Upper lobe of right lung (tissue), 1 donor: ENCODE measurements around the gene NOP10. TPM values are rescaled to one million over a fixed set of nuclear protein-coding genes. Genes with fewer than 3 reads are reported as not detected.

Source experiments
- ATAC-seq: fragments of 200-7000 bp; cut with Tn5 transposase; one replicate; pipeline ENCODE4 v1.9.1; 2020; ENCODE audit warnings: mild to moderate bottlenecking, moderate library complexity
- DNase-seq: peaks from one replicate; pipeline ENCODE4 v3.0.0-alpha.2; 2020
- H3K27ac ChIP-seq: fragments of 200-600 bp; one replicate; pipeline ENCODE4 v1.8.0; 2022
- H3K27me3 ChIP-seq: fragments of 200-600 bp; one replicate; pipeline ENCODE4 v1.8.0; 2022; ENCODE audit warnings: mild to moderate bottlenecking
- H3K36me3 ChIP-seq: fragments of 200-600 bp; one replicate; pipeline ENCODE4 v1.8.0; 2022
- H3K4me1 ChIP-seq: fragments of 200-600 bp; one replicate; pipeline ENCODE4 v1.8.0; 2022
- H3K4me3 ChIP-seq: fragments of 200-600 bp; one replicate; pipeline ENCODE4 v1.8.0; 2022; ENCODE audit warnings: mild to moderate bottlenecking
- H3K9me3 ChIP-seq: fragments of 200-600 bp; one replicate; pipeline ENCODE4 v1.8.0; 2022
- intact Hi-C: fragments of 100-400 bp; cut with DNase I; formaldehyde crosslinking; loops from one replicate; pipeline ENCODE4 v1.11.0; 2022
- total RNA-seq: library from RNA; stranded (reverse); fragmentation: NEBNext Ultra II Directional; extraction: Animal tissue kit (Norgen Biotek cat#: 25700); gene quantifications from one replicate; pipeline ENCODE4 v1.2.1, GENCODE V29; 2021
- TF ChIP-seq, protein P1 (sequence below): fragments of 200-600 bp; IDR thresholded peaks from one replicate; pipeline ENCODE4 v1.8.0; 2022; ENCODE audit warnings: antibody characterized with exemption
- donor health status: DM: no; HTN: yes; CAD: no; lungs with severe emphysema.

The NOP10 gene
- total RNA-seq, 1 donor from 2014 or later: 161 TPM

DNA sequence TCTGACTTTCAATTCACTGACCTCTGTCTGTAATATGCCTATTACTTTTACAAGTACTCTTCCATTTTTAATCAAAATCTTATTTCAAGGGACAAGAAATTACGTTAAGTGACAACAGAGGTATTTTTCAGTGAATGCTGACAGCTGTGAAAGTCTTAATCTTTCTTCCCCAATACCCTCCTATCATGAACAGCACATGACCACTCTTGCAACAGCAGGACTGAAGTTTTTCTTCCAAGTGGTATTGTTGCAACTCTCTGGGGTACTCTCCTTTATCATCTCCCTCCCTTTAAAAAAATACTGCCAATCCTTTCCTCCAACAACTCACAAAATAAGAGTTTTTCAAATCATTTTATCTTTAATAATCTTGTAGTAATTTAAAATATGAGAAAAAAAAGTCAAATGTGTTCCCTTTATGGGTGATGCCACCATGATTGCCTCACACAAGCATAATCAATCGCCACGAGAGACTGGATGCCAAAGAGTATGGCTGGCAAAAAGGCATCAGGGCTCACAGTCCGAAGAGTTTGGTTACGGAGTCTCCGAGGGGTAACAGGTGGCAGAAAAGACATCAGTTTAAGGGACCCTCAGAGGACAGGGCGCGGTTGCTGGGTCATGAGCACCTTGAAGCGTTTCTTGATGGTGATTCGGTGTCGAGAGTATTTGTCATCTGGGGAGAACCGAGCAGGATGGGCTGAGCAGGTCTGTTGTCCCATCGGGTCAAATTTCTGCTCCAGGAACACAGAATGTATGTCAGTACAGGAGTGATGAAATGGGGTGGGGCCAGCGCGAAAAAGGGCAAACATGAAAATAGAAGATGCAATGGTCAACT, 1.3 kb downstream of the NOP10 start:
- peaks cover 31% of the 10 kb centered on the region for H3K36me3 ChIP-seq
- ATAC-seq (no peak), DNase-seq (peak; percentile 53)
- no peaks in the 10 kb centered on the region for H3K27me3 ChIP-seq
- intact Hi-C loops: no loop called here
- H3K4me3 ChIP-seq: peak overlapping the region; percentile 82
- H3K27ac ChIP-seq: no peak overlapping the region
- no peaks in the 10 kb centered on the region for H3K9me3 ChIP-seq
- TF ChIP-seq, protein P1, sequence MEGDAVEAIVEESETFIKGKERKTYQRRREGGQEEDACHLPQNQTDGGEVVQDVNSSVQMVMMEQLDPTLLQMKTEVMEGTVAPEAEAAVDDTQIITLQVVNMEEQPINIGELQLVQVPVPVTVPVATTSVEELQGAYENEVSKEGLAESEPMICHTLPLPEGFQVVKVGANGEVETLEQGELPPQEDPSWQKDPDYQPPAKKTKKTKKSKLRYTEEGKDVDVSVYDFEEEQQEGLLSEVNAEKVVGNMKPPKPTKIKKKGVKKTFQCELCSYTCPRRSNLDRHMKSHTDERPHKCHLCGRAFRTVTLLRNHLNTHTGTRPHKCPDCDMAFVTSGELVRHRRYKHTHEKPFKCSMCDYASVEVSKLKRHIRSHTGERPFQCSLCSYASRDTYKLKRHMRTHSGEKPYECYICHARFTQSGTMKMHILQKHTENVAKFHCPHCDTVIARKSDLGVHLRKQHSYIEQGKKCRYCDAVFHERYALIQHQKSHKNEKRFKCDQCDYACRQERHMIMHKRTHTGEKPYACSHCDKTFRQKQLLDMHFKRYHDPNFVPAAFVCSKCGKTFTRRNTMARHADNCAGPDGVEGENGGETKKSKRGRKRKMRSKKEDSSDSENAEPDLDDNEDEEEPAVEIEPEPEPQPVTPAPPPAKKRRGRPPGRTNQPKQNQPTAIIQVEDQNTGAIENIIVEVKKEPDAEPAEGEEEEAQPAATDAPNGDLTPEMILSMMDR: no peak
- peaks cover 11% of the 10 kb centered on the region for H3K4me1 ChIP-seq

DNA sequence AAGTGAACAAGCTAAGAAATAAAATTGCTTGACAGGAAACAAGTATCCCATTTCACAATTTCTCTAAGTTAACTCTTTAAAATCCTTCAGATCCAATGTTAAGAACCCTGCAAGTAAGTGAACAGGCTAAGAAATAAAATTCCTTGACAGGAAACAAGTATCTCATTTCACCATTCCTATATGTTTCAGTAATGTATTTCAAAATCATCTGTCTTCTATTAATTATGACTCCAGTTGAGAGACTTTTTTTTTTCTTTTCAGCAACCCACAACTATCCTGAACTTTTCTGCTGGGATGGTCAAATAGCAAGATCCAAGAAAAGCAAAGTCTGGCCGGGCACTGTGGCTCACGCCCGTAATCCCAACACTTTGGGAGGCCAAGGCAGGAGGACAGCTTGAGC, 3.0 kb downstream of the NOP10 start:
- TF ChIP-seq, protein P1: no peak
- H3K4me3 ChIP-seq: no peak overlapping the region
- intact Hi-C loops: no loop called here

DNA sequence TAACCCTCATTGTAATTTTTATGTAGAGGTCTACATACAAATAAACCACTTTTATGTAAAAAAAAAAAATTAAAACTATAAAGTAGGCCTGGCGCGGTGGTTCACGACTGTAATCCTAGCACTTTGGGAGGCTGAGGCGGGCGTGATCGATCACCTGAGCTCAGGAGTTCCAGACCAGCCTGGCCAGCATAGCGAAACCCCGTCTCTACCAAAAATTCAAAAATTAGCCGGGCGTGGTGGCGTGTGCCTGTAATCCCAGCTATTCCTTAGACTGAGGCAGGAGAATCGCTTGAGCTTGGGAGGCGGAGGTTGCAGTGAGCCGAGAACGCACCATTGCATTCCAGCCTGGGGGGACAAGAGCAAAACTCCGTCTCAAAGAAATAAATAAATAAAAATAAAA, 4.6 kb downstream of the NOP10 start:
- peak overlapping the region; percentile 90 for H3K27ac ChIP-seq
- no peaks in the 10 kb centered on the region for H3K9me3 ChIP-seq
- TF ChIP-seq, protein P1: no peak
- peak overlapping the region; percentile 73 for H3K4me3 ChIP-seq
- peaks cover 35% of the 10 kb centered on the region for H3K4me1 ChIP-seq
- intact Hi-C loops: no loop called here
- ATAC-seq: no peak
- DNase-seq: no peak
- H3K36me3 ChIP-seq: peaks cover 31% of the 10 kb centered on the region
- no peaks in the 10 kb centered on the region for H3K27me3 ChIP-seq

More for the DNA sequence above, 3.0 kb downstream of the NOP10 start:
- ATAC-seq (no peak), DNase-seq (no peak)
- peaks cover 28% of the 10 kb centered on the region for H3K4me1 ChIP-seq
- H3K27me3 ChIP-seq: no peaks in the 10 kb centered on the region
- H3K36me3 ChIP-seq: peaks cover 31% of the 10 kb centered on the region
- H3K9me3 ChIP-seq: no peaks in the 10 kb centered on the region
- H3K27ac ChIP-seq: no peak overlapping the region

DNA sequence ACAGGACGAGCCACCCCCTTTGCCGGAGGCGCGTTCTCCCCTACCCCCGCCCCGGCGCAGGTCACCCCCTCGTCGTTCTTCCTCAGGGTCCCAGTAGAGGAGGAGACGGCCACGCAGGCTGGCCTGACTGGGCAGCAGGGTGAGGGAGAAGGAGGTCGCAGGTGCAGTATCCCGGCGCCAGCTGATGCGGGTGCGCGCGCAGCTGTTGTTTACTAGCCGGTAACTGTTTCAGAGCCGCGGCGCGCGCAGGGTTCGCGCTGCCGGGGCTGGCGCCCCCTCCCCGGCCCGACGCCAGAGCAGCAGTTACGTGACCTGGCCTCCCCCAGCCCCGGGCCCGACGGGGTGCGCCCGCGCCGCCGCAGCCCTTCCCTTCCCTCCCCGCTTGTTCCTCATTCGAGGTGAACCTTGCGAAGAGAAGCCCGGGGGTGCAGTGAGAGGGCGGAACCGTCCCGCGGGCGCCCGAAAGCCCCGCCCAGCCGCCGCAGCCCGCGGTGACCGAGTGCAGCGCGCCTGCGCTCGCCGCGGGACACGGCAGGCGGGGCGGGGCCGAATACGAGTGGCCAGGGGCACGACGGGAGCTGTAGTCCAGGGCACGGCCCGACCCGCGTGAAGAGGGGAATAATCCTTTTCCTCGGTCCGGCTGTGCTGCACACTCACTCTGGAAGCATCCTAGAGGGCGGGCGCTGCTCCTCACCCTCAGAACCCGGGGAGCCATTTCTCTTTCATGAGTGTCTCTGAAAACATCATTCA, 5.2 kb downstream of the NOP10 start, which contains the start of gene SLC12A6:
TSS of gene SLC12A6 (minus strand) at position 225 of the 750 bp plus-strand sequence. CDS start 1,101 bp downstream, outside the sequence.
- TF ChIP-seq, protein P1: no peak
- H3K36me3 ChIP-seq: peaks cover 31% of the 10 kb centered on the region
- H3K9me3 ChIP-seq: no peaks in the 10 kb centered on the region
- ATAC-seq (peak; percentile 97), DNase-seq (peak; percentile 96)
- intact Hi-C loops: no loop called here
- H3K4me3 ChIP-seq: peak within 1 kb of the TSS; percentile 73
- H3K4me1 ChIP-seq: peaks cover 35% of the 10 kb centered on the region
- H3K27ac ChIP-seq: peak within 1 kb of the TSS; percentile 90
- no peaks in the 10 kb centered on the region for H3K27me3 ChIP-seq

DNA sequence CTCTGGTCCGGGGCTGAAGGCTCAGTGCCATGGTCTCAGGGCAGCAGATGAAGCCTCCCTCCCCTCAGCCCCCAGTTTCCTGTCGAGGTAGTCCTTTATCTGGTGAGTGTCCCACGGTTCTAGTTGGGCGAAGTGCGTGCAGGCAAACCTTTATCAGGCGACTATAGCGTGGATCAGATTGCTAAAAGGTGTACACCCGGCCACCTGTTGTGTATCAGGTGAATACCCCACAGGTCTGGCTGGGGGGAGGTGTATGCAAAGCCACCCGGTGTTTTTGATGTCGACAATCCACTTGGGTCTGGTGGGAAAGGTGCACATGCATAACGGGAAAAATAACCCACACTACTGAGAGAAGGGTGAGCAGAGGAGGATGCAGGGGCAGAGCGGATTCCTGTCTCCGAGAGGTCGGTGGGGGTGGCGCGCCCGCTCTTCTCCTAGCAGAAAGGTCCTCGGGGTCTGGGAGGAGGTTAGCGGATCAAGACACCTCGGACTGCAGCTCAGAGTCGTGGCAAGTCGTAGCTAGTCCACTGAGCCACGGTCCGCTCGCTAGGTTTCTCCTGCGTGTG, 5.9 kb downstream of the NOP10 start:
- ATAC-seq: no peak
- no peaks in the 10 kb centered on the region for H3K27me3 ChIP-seq
- H3K9me3 ChIP-seq: no peaks in the 10 kb centered on the region
- H3K36me3 ChIP-seq: peaks cover 31% of the 10 kb centered on the region
- peak overlapping the region; percentile 73 for H3K4me3 ChIP-seq
- peak overlapping the region; percentile 90 for H3K27ac ChIP-seq
- TF ChIP-seq, protein P1: no peak
- peaks cover 33% of the 10 kb centered on the region for H3K4me1 ChIP-seq
- no peak for DNase-seq
- intact Hi-C loops: no loop called here
